Activated CD8-positive, alpha-beta T cell treated with anti-CD3 and anti-CD28 coated beads, Interleukin-2, amount 10 ng/mL, durations not matched to agents 7 days and 5 days (primary cell): Measurements from ENCODE around the gene PIK3R6. TPM values are rescaled to one million over a fixed set of nuclear protein-coding genes. Genes with fewer than 3 reads are reported as not detected.

Experiments used
- ATAC-seq: fragments of 150-1000 bp; cut with Tn5 transposase; one replicate; pipeline ENCODE4 v1.10.0; 2021; ENCODE audit warnings: moderate library complexity
- CTCF ChIA-PET: fragments of 350-600 bp; sonication (Branson Sonifier 250); formaldehyde crosslinking; loops from one replicate; lab custom pipeline; 2021; ENCODE audit warnings: antibody characterized with exemption; lab: Charles Lee
- POLR2A ChIA-PET: fragments of 350-600 bp; sonication (Branson Sonifier 250); formaldehyde crosslinking; loops from one replicate; lab custom pipeline; 2021; ENCODE audit warnings: antibody characterized with exemption; lab: Charles Lee
- DNase-seq: peaks from one replicate; pipeline ENCODE4 v3.0.0-alpha.2; 2020
- H3K27ac Mint-ChIP-seq: one replicate; pipeline ENCODE4 v1.8.0; 2021; ENCODE audit warnings: mild to moderate bottlenecking, mixed read lengths
- H3K27me3 Mint-ChIP-seq: one replicate; pipeline ENCODE4 v1.8.0; 2021; ENCODE audit warnings: low read depth, mixed read lengths
- H3K36me3 Mint-ChIP-seq: one replicate; pipeline ENCODE4 v1.8.0; 2021; ENCODE audit warnings: low read depth, mixed read lengths
- H3K4me1 Mint-ChIP-seq: one replicate; pipeline ENCODE4 v1.8.0; 2021; ENCODE audit warnings: low read depth, mixed read lengths
- H3K4me3 Mint-ChIP-seq: one replicate; pipeline ENCODE4 v1.8.0; 2021; ENCODE audit warnings: mild to moderate bottlenecking, mixed read lengths
- H3K9me3 Mint-ChIP-seq: one replicate; pipeline ENCODE4 v1.8.0; 2022; ENCODE audit warnings: mixed read lengths; ENCODE audit not compliant: insufficient read depth
- total RNA-seq, 2 experiments: library from RNA; stranded (reverse); gene quantifications; one replicate each; pipeline ENCODE4 v1.2.3, GENCODE V29; 2021

The PIK3R6 gene
- total RNA-seq, 2 experiments from 2014 or later, result 18.3 to 20.7 TPM

DNA sequence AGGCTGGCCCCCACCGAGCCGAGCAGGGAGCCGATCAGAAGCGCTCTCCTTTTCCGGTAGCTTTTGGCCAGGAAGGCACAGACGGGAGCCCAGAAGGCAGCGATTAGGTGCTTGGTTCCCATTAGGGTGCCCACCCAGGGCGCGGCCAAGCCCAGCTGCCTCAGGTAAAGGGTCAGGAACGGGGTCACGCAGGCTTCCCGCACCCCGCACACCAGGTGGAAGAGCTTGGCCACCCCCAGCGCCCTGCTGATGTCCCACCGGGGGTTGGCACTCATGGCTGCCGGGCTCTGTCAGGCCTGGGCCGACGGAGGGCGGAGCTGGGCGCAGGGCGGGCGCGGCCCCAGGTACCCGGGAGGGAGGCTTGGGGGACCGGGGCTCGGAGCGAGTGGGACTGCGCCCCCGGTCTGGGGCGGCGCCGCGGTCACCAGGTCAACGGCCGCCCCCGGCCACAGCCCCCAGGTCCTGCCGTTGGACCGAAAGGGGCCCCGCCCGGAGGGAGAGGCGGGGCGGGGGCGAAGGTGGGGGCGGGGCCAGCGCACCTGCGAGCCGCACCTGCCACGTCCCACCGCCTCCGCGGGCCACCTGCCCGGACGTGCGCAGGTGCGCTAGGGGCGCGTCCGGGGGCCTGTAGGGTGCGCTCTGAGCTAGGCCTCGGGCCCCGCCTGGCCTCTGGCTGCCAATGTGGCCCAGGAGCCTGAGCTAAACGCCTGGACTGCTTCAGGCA, 68.5 kb downstream of the PIK3R6 start, which contains the start of gene MFSD6L:
MFSD6L (minus strand) TSS at position 520 of the 724 bp plus-strand sequence; CDS start at position 275, 245 bp downstream.
- Mint-ChIP-seq H3K36me3 (peaks cover 17% of the 10 kb centered on the region), H3K9me3 (no peaks in the 10 kb centered on the region), H3K4me3 (no peak within 1 kb of the TSS), H3K27me3 (no peaks in the 10 kb centered on the region), H3K4me1 (no peaks in the 10 kb centered on the region), H3K27ac (no peak within 1 kb of the TSS)
- DNase-seq (no peak), ATAC-seq (no peak)
- ChIA-PET CTCF (interaction anchor here (0.7 to 1.7 kb wide), 3 partner anchors 13 to 102 kb away, joined by 3 to 9 read pairs (median 4); no protein-coding TSS in a partner anchor), POLR2A (no interaction called here)

DNA sequence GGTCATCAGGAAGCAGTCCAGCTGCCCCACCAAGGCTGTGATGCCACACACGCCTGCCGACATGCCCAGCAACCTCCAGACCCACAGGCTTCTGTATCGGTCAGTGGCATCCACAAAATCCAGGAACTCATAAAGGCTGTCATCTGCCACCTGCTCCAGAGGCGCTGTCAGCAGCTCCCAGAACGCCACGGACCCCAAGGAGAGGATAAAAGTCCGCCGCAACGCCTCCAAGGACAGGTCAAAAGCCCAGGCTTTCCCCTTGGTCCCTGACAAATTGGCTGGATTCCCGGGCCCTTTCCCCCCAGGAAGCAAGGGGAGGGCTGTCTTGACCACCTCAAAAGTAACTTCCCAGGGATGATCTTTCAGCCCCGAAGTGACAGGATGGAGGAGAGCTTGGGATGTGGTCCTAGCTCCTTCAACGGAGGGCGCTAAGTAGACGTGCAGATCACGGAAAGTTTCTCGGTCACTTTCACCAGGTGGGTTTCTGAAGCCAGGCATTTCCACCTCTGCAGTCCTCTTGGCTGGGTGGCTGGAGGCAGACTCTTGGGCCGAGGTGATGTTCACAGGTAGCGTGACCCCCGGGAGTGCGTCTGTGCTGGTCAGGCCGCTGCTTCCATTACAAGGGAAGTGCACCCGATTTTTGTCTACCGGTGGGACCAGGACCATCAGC, 69.2 kb downstream of the PIK3R6 start:
- Mint-ChIP-seq H3K36me3 (peaks cover 14% of the 10 kb centered on the region), H3K4me3 (no peak overlapping the region), H3K9me3 (no peaks in the 10 kb centered on the region), H3K27ac (no peak overlapping the region), H3K4me1 (no peaks in the 10 kb centered on the region), H3K27me3 (no peaks in the 10 kb centered on the region)
- ATAC-seq (no peak), DNase-seq (no peak)
- CTCF ChIA-PET, result interaction anchor here (1.7 kb wide), 1 partner anchor 13 kb away, joined by 9 read pairs; no protein-coding TSS in a partner anchor
- POLR2A ChIA-PET, result no interaction called here

DNA sequence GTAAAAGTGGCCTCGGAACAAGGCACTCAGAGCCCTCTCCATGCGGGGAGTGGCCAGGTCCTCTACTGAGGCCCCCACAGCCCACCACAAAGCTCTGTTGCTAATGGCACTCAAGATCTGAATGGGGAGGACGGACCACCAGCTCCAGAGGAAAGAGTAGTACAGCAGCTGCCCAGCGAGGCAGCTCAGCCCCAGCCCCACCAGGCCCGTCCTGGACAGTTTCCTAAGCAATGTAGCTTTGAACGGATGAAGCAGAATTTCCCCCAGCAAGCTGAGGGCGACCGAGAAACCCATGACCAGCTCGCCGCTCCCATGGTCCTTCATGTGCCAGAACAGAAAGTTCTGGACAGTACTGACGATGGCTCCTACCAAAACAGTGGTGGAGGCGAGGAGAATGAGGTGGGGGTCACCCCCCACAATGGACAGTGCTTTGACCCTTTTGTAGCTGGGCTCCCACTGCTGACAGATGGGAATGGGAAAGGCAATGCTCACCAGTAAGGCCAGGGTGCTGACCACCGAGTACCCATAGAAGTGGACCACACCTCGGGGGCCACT, 69.8 kb downstream of the PIK3R6 start:
- Mint-ChIP-seq H3K4me3 (no peak overlapping the region), H3K36me3 (peaks cover 8% of the 10 kb centered on the region), H3K27ac (no peak overlapping the region), H3K4me1 (no peaks in the 10 kb centered on the region), H3K9me3 (no peaks in the 10 kb centered on the region), H3K27me3 (no peaks in the 10 kb centered on the region)
- ATAC-seq, result no peak
- POLR2A ChIA-PET, result no interaction called here
- no peak for DNase-seq
- CTCF ChIA-PET, result interaction anchor here (1.7 kb wide), 1 partner anchor 12 kb away, joined by 9 read pairs; no protein-coding TSS in a partner anchor

- H3K9me3 Mint-ChIP-seq, result peaks cover 3% of the 10 kb centered on the region
- peaks cover 2% of the 10 kb centered on the region for H3K27me3 Mint-ChIP-seq
- H3K4me1 Mint-ChIP-seq, result peaks cover 11% of the 10 kb centered on the region
- H3K27ac Mint-ChIP-seq, result no peak overlapping the region
- ATAC-seq (no peak), DNase-seq (no peak)
- ChIA-PET POLR2A (no interaction called here), CTCF (interaction anchor here (0.8 to 1.5 kb wide), 2 partner anchors 9 to 203 kb away, joined by 3 to 7 read pairs; no protein-coding TSS in a partner anchor)
- no peak overlapping the region for H3K4me3 Mint-ChIP-seq
- H3K36me3 Mint-ChIP-seq, result peaks cover 4% of the 10 kb centered on the region
Measured at GRCh38 chr17:8794636-8795035, 72.8 kb downstream of the PIK3R6 start.

DNA sequence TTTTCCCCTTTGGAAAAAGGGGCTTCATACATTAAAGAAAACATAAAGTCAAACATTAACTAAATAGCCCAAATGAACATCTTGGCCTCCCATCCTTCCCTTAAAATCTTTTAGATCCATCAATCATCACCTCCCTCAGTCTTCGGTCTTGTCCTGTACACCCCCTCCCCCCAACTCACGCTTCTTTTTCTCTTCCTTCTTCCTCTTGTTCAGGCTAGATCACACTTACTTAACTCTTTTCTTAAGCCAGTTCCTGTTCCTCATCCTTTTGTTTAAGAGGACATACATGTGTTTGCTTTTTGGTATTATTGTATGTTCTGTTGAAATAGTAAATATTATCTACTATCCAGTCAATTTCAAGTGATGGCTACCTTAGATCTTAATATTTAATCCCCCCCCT, 73.8 kb downstream of the PIK3R6 start:
- DNase-seq (no peak), ATAC-seq (no peak)
- no peak overlapping the region for H3K4me3 Mint-ChIP-seq
- H3K9me3 Mint-ChIP-seq, result peaks cover 3% of the 10 kb centered on the region
- POLR2A ChIA-PET, result no interaction called here
- H3K27ac Mint-ChIP-seq, result no peak overlapping the region
- H3K4me1 Mint-ChIP-seq, result peaks cover 12% of the 10 kb centered on the region
- H3K36me3 Mint-ChIP-seq, result peaks cover 3% of the 10 kb centered on the region
- CTCF ChIA-PET, result interaction anchor here (1.5 kb wide), 1 partner anchor 8 kb away, joined by 7 read pairs; no protein-coding TSS in a partner anchor
- peaks cover 2% of the 10 kb centered on the region for H3K27me3 Mint-ChIP-seq

DNA sequence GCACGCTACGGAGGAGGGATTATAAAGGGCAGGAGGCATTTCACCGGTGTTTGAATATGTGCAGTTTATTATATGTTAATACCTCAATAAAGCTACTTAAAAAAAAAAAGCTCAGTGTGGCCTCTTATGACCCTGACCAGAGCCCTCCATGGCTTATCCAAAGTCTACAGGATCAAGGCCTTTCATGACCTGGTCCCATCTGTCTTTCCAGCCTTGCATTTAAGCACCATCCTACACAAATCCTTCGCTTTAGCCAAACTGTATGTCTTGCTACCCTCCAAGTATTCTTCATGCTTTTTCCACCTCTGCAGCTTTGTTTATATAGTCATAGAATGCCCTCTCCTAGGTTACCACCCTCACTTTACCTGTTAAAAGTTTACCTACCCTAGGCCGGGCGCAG, 74.8 kb downstream of the PIK3R6 start:
- Mint-ChIP-seq H3K27ac (no peak overlapping the region), H3K36me3 (peaks cover 2% of the 10 kb centered on the region), H3K4me3 (no peak overlapping the region), H3K4me1 (peaks cover 12% of the 10 kb centered on the region), H3K9me3 (peaks cover 3% of the 10 kb centered on the region), H3K27me3 (peaks cover 4% of the 10 kb centered on the region)
- POLR2A ChIA-PET, result no interaction called here
- no peak for ATAC-seq
- DNase-seq, result no peak
- CTCF ChIA-PET, result no interaction called here

- Mint-ChIP-seq H3K4me3 (no peak overlapping the region), H3K27ac (no peak overlapping the region), H3K27me3 (peaks cover 4% of the 10 kb centered on the region), H3K9me3 (peaks cover 3% of the 10 kb centered on the region), H3K36me3 (peaks cover 2% of the 10 kb centered on the region), H3K4me1 (peaks cover 12% of the 10 kb centered on the region)
- no peak for ATAC-seq
- DNase-seq, result no peak
- CTCF ChIA-PET, result no interaction called here
- POLR2A ChIA-PET, result no interaction called here
Measured at GRCh38 chr17:8791910-8792270, 75.6 kb downstream of the PIK3R6 start.

GRCh38 chr17:8791248-8791909, 76.1 kb downstream of the PIK3R6 start:
- peaks cover 4% of the 10 kb centered on the region for H3K27me3 Mint-ChIP-seq
- DNase-seq, result no peak
- H3K4me1 Mint-ChIP-seq, result peaks cover 12% of the 10 kb centered on the region
- H3K36me3 Mint-ChIP-seq, result peaks cover 2% of the 10 kb centered on the region
- H3K27ac Mint-ChIP-seq, result no peak overlapping the region
- H3K4me3 Mint-ChIP-seq, result no peak overlapping the region
- H3K9me3 Mint-ChIP-seq, result peaks cover 3% of the 10 kb centered on the region
- POLR2A ChIA-PET, result no interaction called here
- ATAC-seq, result no peak
- CTCF ChIA-PET, result no interaction called here

- ChIA-PET CTCF (no interaction called here), POLR2A (no interaction called here)
- Mint-ChIP-seq H3K4me3 (no peak overlapping the region), H3K9me3 (peaks cover 3% of the 10 kb centered on the region), H3K27ac (no peak overlapping the region), H3K4me1 (peaks cover 12% of the 10 kb centered on the region), H3K27me3 (peaks cover 4% of the 10 kb centered on the region), H3K36me3 (peaks cover 2% of the 10 kb centered on the region)
- ATAC-seq (no peak), DNase-seq (no peak)
Measured at GRCh38 chr17:8789743-8790142, 77.7 kb downstream of the PIK3R6 start.

- no peak for ATAC-seq
- no peak overlapping the region for H3K27ac Mint-ChIP-seq
Measured at GRCh38 chr17:8788998-8789397, 78.5 kb downstream of the PIK3R6 start.

GRCh38 chr17:8785547-8786413, 81.7 kb downstream of the PIK3R6 start:
- Mint-ChIP-seq H3K27ac (no peak overlapping the region), H3K36me3 (no peaks in the 10 kb centered on the region), H3K27me3 (peaks cover 15% of the 10 kb centered on the region), H3K9me3 (no peaks in the 10 kb centered on the region), H3K4me3 (no peak overlapping the region), H3K4me1 (peaks cover 17% of the 10 kb centered on the region)
- ChIA-PET CTCF (interaction anchor here (0.6 to 3.6 kb wide), 56 partner anchors 8 to 465 kb away, joined by 3 to 32 read pairs (median 4); partner anchors contain the start of gene PIK3R6), POLR2A (interaction anchor here (0.6 kb wide), 1 partner anchor 234 kb away, joined by 3 read pairs; no protein-coding TSS in a partner anchor)
- peak; percentile 55 for ATAC-seq
- DNase-seq, result peak; percentile 71

More at GRCh38 chr17:8788998-8789397, 78.5 kb downstream of the PIK3R6 start:
- ChIA-PET POLR2A (no interaction called here), CTCF (interaction anchor here (1.6 kb wide), 1 partner anchor 19 kb away, joined by 4 read pairs; no protein-coding TSS in a partner anchor)
- peaks cover 2% of the 10 kb centered on the region for H3K36me3 Mint-ChIP-seq
- DNase-seq, result no peak
- peaks cover 3% of the 10 kb centered on the region for H3K9me3 Mint-ChIP-seq
- H3K4me3 Mint-ChIP-seq, result no peak overlapping the region
- H3K4me1 Mint-ChIP-seq, result peaks cover 12% of the 10 kb centered on the region
- peaks cover 9% of the 10 kb centered on the region for H3K27me3 Mint-ChIP-seq
